Fibroblast of lung (primary cell): ENCODE measurements around the gene ZNF831. TPM values are rescaled to one million over a fixed set of nuclear protein-coding genes. Genes with fewer than 3 reads are reported as not detected.

Experiments used
- DNase-seq, 2 donors: peaks; one replicate each; pipeline versions ENCODE4 v3.0.0 to v3.0.0-alpha.2; 2010; ENCODE audit warnings: low read depth in 2 of 2
- H2AFZ ChIP-seq: 2 replicates; pipeline ENCODE4 v1.5.1; 2012; ENCODE audit warnings: low read length, control low read depth, inconsistent platforms
- H3K27ac ChIP-seq: 2 replicates; pipeline ENCODE4 v1.5.1; 2011; ENCODE audit warnings: low read length, control low read depth; ENCODE audit not compliant: insufficient read depth
- H3K27me3 ChIP-seq: 2 replicates; pipeline ENCODE4 v1.5.1; 2011; ENCODE audit warnings: mild to moderate bottlenecking, low read length; ENCODE audit not compliant: control insufficient read depth, insufficient read depth
- H3K36me3 ChIP-seq: 2 replicates; pipeline ENCODE4 v1.5.1; 2011; ENCODE audit warnings: low read length; ENCODE audit not compliant: control insufficient read depth, insufficient read depth
- H3K4me1 ChIP-seq: 2 replicates; pipeline ENCODE4 v1.5.1; 2011; ENCODE audit warnings: low read length; ENCODE audit not compliant: control insufficient read depth, insufficient read depth; ENCODE audit errors: extremely low read depth
- H3K4me2 ChIP-seq: 2 replicates; pipeline ENCODE4 v1.5.1; 2011; ENCODE audit warnings: low read length, control low read depth; ENCODE audit not compliant: insufficient read depth; ENCODE audit errors: extremely low read depth
- H3K4me3 ChIP-seq, 4 experiments: fragments of 200-600 bp in 1 of 4; sonication (generic) in 1 of 4; replicated peaks in 1 of 4; 2 replicates each; pipeline ENCODE4 v1.5.1; 2011 to 2016; ENCODE audit warnings: low read length in 4 of 4, low read depth in 3 of 4, mild to moderate bottlenecking in 3 of 4, control low read depth in 2 of 4, inconsistent platforms in 1 of 4, mixed read lengths in 1 of 4; ENCODE audit not compliant: insufficient read depth in 1 of 4; ENCODE audit errors: control extremely low read depth in 1 of 4
- H3K79me2 ChIP-seq: 2 replicates; pipeline ENCODE4 v1.5.1; 2012; ENCODE audit warnings: mild to moderate bottlenecking, low read length, inconsistent platforms; ENCODE audit not compliant: control insufficient read depth, insufficient read depth
- H3K9ac ChIP-seq: 2 replicates; pipeline ENCODE4 v1.5.1; 2011; ENCODE audit warnings: mild to moderate bottlenecking, low read length, control low read depth; ENCODE audit not compliant: insufficient read depth
- H3K9me3 ChIP-seq: 2 replicates; pipeline ENCODE4 v1.5.1; 2012; ENCODE audit warnings: low read depth, low read length; ENCODE audit not compliant: control insufficient read depth, insufficient read depth
- H4K20me1 ChIP-seq: 2 replicates; pipeline ENCODE4 v1.5.1; 2011; ENCODE audit warnings: low read length; ENCODE audit not compliant: control insufficient read depth, insufficient read depth; ENCODE audit errors: extremely low read depth
- CTCF ChIP-seq, 2 donors: IDR thresholded peaks in 1 of 2; conservative IDR thresholded peaks in 1 of 2; 1 replicate in 1 of 2; 2 replicates in 1 of 2; pipeline ENCODE4 v1.5.1; 2011 to 2012; ENCODE audit warnings: low read length in 2 of 2, control low read depth in 1 of 2, inconsistent platforms in 1 of 2, low read depth in 1 of 2, mild to moderate bottlenecking in 1 of 2
- EZH2 ChIP-seq: IDR thresholded peaks from 2 replicates; pipeline ENCODE4 v1.5.1; 2012; ENCODE audit warnings: low read length, control low read depth, mild to moderate bottlenecking; ENCODE audit errors: missing control alignments
- polyA plus RNA-seq, 2 donors: library from polyadenylated mRNA; depleted of rRNA in 1 of 2; stranded (reverse) in 1 of 2; unstranded in 1 of 2; fragments of >200 nt; gene quantifications; 2 replicates each; pipeline ENCODE4 v1.2.1, GENCODE V29; 2011 to 2012; ENCODE audit warnings: missing spikeins in 1 of 2
- total RNA-seq: library from RNA; depleted of rRNA; stranded (reverse); fragments of >200 nt; gene quantifications from 2 replicates; pipeline ENCODE4 v1.2.1, GENCODE V29; 2014

The ZNF831 gene
- total and polyA plus RNA-seq, 2 donors (not counting 1 experiment from before 2014, with no cell fraction given) = not detected

- Histone ChIP-seq H3K9ac (no peak overlapping the region), H3K4me2 (no peak overlapping the region), H4K20me1 (no peaks in the 10 kb centered on the region), H3K27me3 (no peaks in the 10 kb centered on the region), H3K36me3 (no peaks in the 10 kb centered on the region), H2AFZ (no peak overlapping the region), H3K4me1 (no peaks in the 10 kb centered on the region), H3K79me2 (no peaks in the 10 kb centered on the region), H3K27ac (no peak overlapping the region), H3K9me3 (no peaks in the 10 kb centered on the region), H3K4me3 (no peak overlapping the region)
- no peak for DNase-seq
- TF ChIP-seq CTCF (conservative IDR thresholded peaks at IDR 0.05 in 1 of 2, IDR thresholded peaks at IDR 0.05 in 1 of 2; ENCODE audit: low read depth in 1 of 2, low read length in 2 of 2) (no peak), EZH2 (no peak)
These were observed 13.9 kb downstream of the ZNF831 start for GRCh38 chr20:59177266-59178250.

- Histone ChIP-seq H4K20me1 (no peaks in the 10 kb centered on the region), H3K36me3 (no peaks in the 10 kb centered on the region), H3K4me2 (no peak overlapping the region), H3K9me3 (no peaks in the 10 kb centered on the region), H3K4me3 (no peak overlapping the region), H3K9ac (no peak overlapping the region), H3K4me1 (no peaks in the 10 kb centered on the region), H3K27me3 (no peaks in the 10 kb centered on the region), H2AFZ (no peak overlapping the region), H3K27ac (no peak overlapping the region), H3K79me2 (no peaks in the 10 kb centered on the region)
- TF ChIP-seq EZH2 (no peak), CTCF (conservative IDR thresholded peaks at IDR 0.05 in 1 of 2, IDR thresholded peaks at IDR 0.05 in 1 of 2; ENCODE audit: low read depth in 1 of 2, low read length in 2 of 2) (no peak)
- DNase-seq = no peak
These were observed 15.5 kb downstream of the ZNF831 start for GRCh38 chr20:59178983-59179595.

DNA sequence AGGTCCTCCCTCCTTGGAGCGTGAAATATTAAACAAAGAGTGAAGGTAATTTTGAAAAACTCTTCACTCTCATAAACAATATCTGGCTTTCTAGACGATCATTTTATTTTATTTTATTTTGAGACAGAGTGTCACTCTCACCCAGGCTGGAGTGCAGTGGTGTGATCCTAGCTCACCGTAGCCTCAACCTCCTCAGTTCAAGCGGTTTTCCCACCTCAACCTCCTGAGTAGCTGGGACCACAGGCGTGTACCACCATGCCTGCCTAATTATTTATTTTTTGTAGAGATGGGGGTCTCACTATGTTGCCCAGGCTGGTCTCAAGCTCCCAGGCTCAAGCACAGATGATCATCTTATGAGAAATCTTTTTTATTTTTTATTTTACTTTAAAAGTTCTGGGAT is 16.4 kb downstream of the ZNF831 start:
- TF ChIP-seq EZH2 (no peak), CTCF (conservative IDR thresholded peaks at IDR 0.05 in 1 of 2, IDR thresholded peaks at IDR 0.05 in 1 of 2; ENCODE audit: low read depth in 1 of 2, low read length in 2 of 2) (no peak)
- no peaks in the 10 kb centered on the region for H4K20me1 ChIP-seq

More for the DNA sequence above, 16.4 kb downstream of the ZNF831 start:
- no peak for DNase-seq
- Histone ChIP-seq H3K4me3 (no peak overlapping the region), H3K9ac (no peak overlapping the region), H3K79me2 (no peaks in the 10 kb centered on the region), H3K27ac (no peak overlapping the region), H3K4me1 (no peaks in the 10 kb centered on the region), H3K9me3 (no peaks in the 10 kb centered on the region), H2AFZ (no peak overlapping the region), H3K36me3 (no peaks in the 10 kb centered on the region), H3K27me3 (no peaks in the 10 kb centered on the region), H3K4me2 (no peak overlapping the region)
